Measurements from ENCODE around the gene ARHGAP18. TPM values are rescaled to one million over a fixed set of nuclear protein-coding genes. Genes with fewer than 3 reads are reported as not detected.

Gene ARHGAP18
- total and polyA plus RNA-seq, 2 experiments from 2014 or later, result 0.45 to 1.3 TPM

DNA sequence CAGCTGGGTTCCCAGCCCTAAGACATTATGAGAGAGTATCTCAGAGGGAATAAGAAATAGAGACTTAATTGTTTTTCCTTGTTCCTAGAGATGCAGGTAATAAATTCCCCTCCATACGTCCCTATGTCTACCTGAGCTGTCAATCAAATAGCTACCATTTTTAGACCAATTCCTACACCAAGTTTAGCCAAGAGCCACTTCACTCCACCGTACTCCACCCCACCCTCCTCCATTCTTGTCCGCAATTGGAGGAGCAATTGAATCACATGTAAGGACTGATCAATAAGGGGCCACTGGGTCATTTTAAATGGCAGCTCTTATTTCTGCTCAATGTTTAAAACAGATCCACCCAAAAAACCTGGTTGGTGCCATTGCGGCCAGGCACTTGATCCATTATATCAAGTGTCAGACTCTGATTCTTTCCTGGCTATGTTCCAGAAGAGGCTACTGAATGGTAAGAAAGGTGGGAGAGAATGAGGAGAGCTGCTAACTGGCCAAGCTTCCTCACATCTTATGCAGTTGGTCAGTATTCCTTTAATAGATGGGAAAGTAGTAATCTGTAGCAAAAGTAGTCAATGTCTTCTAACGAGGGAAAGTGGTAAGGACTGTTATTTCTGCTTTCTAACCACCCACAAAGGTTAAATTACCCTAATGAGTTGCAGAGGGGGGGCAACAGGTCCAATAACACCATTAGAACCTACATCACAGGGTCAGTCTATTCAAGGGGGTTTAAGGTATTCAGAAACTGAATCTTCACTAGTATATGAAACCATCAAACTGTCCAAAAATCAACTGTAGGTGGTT is 34.1 kb downstream of the ARHGAP18 start:
- Histone ChIP-seq H3K27me3 (no peaks in the 10 kb centered on the region), H3K36me3 (no peaks in the 10 kb centered on the region), H3K4me1 (ENCODE audit: low read depth) (peaks cover 6% of the 10 kb centered on the region), H3K27ac (no peak overlapping the region), H3K4me3 (no peak overlapping the region), H3K9me3 (ENCODE audit: low read depth) (no peaks in the 10 kb centered on the region)
- DNase-seq (ENCODE audit: low read depth in 1 of 2, low spot score in 1 of 2), result no peak
- no peak for TF ChIP-seq CTCF (IDR thresholded peaks at IDR 0.05; ENCODE audit: low read depth, low read length)

GRCh38 chr6:129673748-129674147 is 36.2 kb downstream of the ARHGAP18 start:
- Histone ChIP-seq H3K27ac (no peak overlapping the region), H3K36me3 (no peaks in the 10 kb centered on the region), H3K4me3 (no peak overlapping the region), H3K27me3 (no peaks in the 10 kb centered on the region), H3K9me3 (ENCODE audit: low read depth) (no peaks in the 10 kb centered on the region), H3K4me1 (ENCODE audit: low read depth) (peaks cover 6% of the 10 kb centered on the region)
- TF ChIP-seq CTCF (IDR thresholded peaks at IDR 0.05; ENCODE audit: low read depth, low read length), result no peak
- peak in 1 of 2 donors; percentile 21 for DNase-seq (ENCODE audit: low read depth in 1 of 2, low spot score in 1 of 2)

GRCh38 chr6:129672881-129673631 is 36.9 kb downstream of the ARHGAP18 start:
- no peak overlapping the region for H3K27ac ChIP-seq
- H3K4me3 ChIP-seq, result no peak overlapping the region
- H3K36me3 ChIP-seq, result no peaks in the 10 kb centered on the region
- TF ChIP-seq CTCF (IDR thresholded peaks at IDR 0.05; ENCODE audit: low read depth, low read length), result no peak
- H3K9me3 ChIP-seq (ENCODE audit: low read depth), result no peaks in the 10 kb centered on the region
- peaks cover 6% of the 10 kb centered on the region for H3K4me1 ChIP-seq (ENCODE audit: low read depth)
- peak in 1 of 2 donors; percentile 75 for DNase-seq (ENCODE audit: low read depth in 1 of 2, low spot score in 1 of 2)
- H3K27me3 ChIP-seq, result no peaks in the 10 kb centered on the region

- no peak overlapping the region for H3K27ac ChIP-seq
Observed at GRCh38 chr6:129672341-129672682, 37.7 kb downstream of the ARHGAP18 start.

More at GRCh38 chr6:129672341-129672682, 37.7 kb downstream of the ARHGAP18 start:
- no peaks in the 10 kb centered on the region for H3K36me3 ChIP-seq
- no peaks in the 10 kb centered on the region for H3K9me3 ChIP-seq (ENCODE audit: low read depth)
- DNase-seq (ENCODE audit: low read depth in 1 of 2, low spot score in 1 of 2), result peak in 1 of 2 donors; percentile 48
- no peaks in the 10 kb centered on the region for H3K27me3 ChIP-seq
- no peak overlapping the region for H3K4me3 ChIP-seq
- peaks cover 6% of the 10 kb centered on the region for H3K4me1 ChIP-seq (ENCODE audit: low read depth)
- TF ChIP-seq CTCF (IDR thresholded peaks at IDR 0.05; ENCODE audit: low read depth, low read length), result no peak
